ENCODE data around the gene UCKL1.

Gene UCKL1

GRCh38 chr20:63966944-63967322 lies 10.7 kb upstream of the UCKL1 start:
- no peak for TF ChIP-seq GATA3 (IDR thresholded peaks at IDR 0.05; ENCODE audit: low read depth, low read length)
- TF ChIP-seq GATA2 (IDR thresholded peaks at IDR 0.05; ENCODE audit: low read depth, low read length) = no peak

GRCh38 chr20:63966172-63966943 lies 10.1 kb upstream of the UCKL1 start:
- TF ChIP-seq GATA2 (IDR thresholded peaks at IDR 0.05; ENCODE audit: low read depth, low read length) = no peak
- no peak for TF ChIP-seq GATA3 (IDR thresholded peaks at IDR 0.05; ENCODE audit: low read depth, low read length)

GRCh38 chr20:63964412-63964811 lies 8.2 kb upstream of the UCKL1 start:
- no peak for TF ChIP-seq GATA2 (IDR thresholded peaks at IDR 0.05; ENCODE audit: low read depth, low read length)

GRCh38 chr20:63963784-63964301 lies 7.6 kb upstream of the UCKL1 start:
- TF ChIP-seq GATA3 (IDR thresholded peaks at IDR 0.05; ENCODE audit: low read depth, low read length) = no peak
- no peak for TF ChIP-seq GATA2 (IDR thresholded peaks at IDR 0.05; ENCODE audit: low read depth, low read length)

- TF ChIP-seq GATA2 (IDR thresholded peaks at IDR 0.05; ENCODE audit: low read depth, low read length) (no peak), GATA3 (IDR thresholded peaks at IDR 0.05; ENCODE audit: low read depth, low read length) (no peak)
Observed at GRCh38 chr20:63963348-63963741, 7.1 kb upstream of the UCKL1 start.

GRCh38 chr20:63962426-63963347 lies 6.5 kb upstream of the UCKL1 start:
- TF ChIP-seq GATA2 (IDR thresholded peaks at IDR 0.05; ENCODE audit: low read depth, low read length) = no peak
- no peak for TF ChIP-seq GATA3 (IDR thresholded peaks at IDR 0.05; ENCODE audit: low read depth, low read length)

- no peak for TF ChIP-seq GATA3 (IDR thresholded peaks at IDR 0.05; ENCODE audit: low read depth, low read length)
- TF ChIP-seq GATA2 (IDR thresholded peaks at IDR 0.05; ENCODE audit: low read depth, low read length) = no peak
Observed at GRCh38 chr20:63961664-63962425, 5.6 kb upstream of the UCKL1 start.

GRCh38 chr20:63959699-63960075 lies 3.5 kb upstream of the UCKL1 start:
- TF ChIP-seq GATA2 (IDR thresholded peaks at IDR 0.05; ENCODE audit: low read depth, low read length) = no peak
- TF ChIP-seq GATA3 (IDR thresholded peaks at IDR 0.05; ENCODE audit: low read depth, low read length) = no peak

GRCh38 chr20:63958964-63959698 lies 2.9 kb upstream of the UCKL1 start:
- TF ChIP-seq GATA2 (IDR thresholded peaks at IDR 0.05; ENCODE audit: low read depth, low read length) (no peak), GATA3 (IDR thresholded peaks at IDR 0.05; ENCODE audit: low read depth, low read length) (no peak)

GRCh38 chr20:63958471-63958870 lies 2.3 kb upstream of the UCKL1 start:
- no peak for TF ChIP-seq GATA2 (IDR thresholded peaks at IDR 0.05; ENCODE audit: low read depth, low read length)
- TF ChIP-seq GATA3 (IDR thresholded peaks at IDR 0.05; ENCODE audit: low read depth, low read length) = no peak

GRCh38 chr20:63957690-63958441 lies 1.6 kb upstream of the UCKL1 start:
- TF ChIP-seq GATA2 (IDR thresholded peaks at IDR 0.05; ENCODE audit: low read depth, low read length) (no peak), GATA3 (IDR thresholded peaks at IDR 0.05; ENCODE audit: low read depth, low read length) (no peak)

- TF ChIP-seq GATA3 (IDR thresholded peaks at IDR 0.05; ENCODE audit: low read depth, low read length) = no peak
- no peak for TF ChIP-seq GATA2 (IDR thresholded peaks at IDR 0.05; ENCODE audit: low read depth, low read length)
Observed at GRCh38 chr20:63957004-63957689, 931 bp upstream of the UCKL1 start.

All from SH-SY5Y (cell line).